Tongue (tissue), 1 donor: Measurements from ENCODE around the gene TAPBP. TPM values are rescaled to one million over a fixed set of nuclear protein-coding genes. Genes with fewer than 3 reads are reported as not detected.

Source experiments
- total RNA-seq: library from RNA; depleted of rRNA; stranded (reverse); fragments of >200 nt; gene quantifications from one replicate; pipeline ENCODE4 v1.2.3, GENCODE V29; 2014

The TAPBP gene
- total RNA-seq, 1 donor from 2014 or later = 48.3 TPM

Other genes with a start within 250 kb of the TAPBP start
- 15.6 TPM for gene HLA-DPA1, start 240.4 kb downstream of the TAPBP start, total RNA-seq
- 9.9 TPM for gene HLA-DPB1, start 238.1 kb downstream of the TAPBP start, total RNA-seq
- 5.7 TPM for gene COL11A2, start 121.6 kb downstream of the TAPBP start, total RNA-seq
- 28.5 TPM for gene RXRB, start 113.4 kb downstream of the TAPBP start, total RNA-seq
- gene SLC39A7, start 113.2 kb downstream of the TAPBP start, total RNA-seq = 70.4 TPM
- gene HSD17B8, start 109.4 kb downstream of the TAPBP start, total RNA-seq = 24.7 TPM
- 22.5 TPM for gene RING1, start 105.6 kb downstream of the TAPBP start, total RNA-seq
- gene VPS52, start 42.2 kb downstream of the TAPBP start, total RNA-seq = 35.7 TPM
- 2,268 TPM for gene RPS18, start 42.0 kb downstream of the TAPBP start, total RNA-seq
- gene B3GALT4, start 37.0 kb downstream of the TAPBP start, total RNA-seq = 4.6 TPM
- gene WDR46, start 24.8 kb downstream of the TAPBP start, total RNA-seq = 52.9 TPM
- gene PFDN6, start 24.5 kb downstream of the TAPBP start, total RNA-seq = 14.9 TPM
- 51.9 TPM for gene RGL2, start 15.1 kb downstream of the TAPBP start, total RNA-seq
- gene ZBTB22, start 3.7 kb upstream of the TAPBP start, total RNA-seq = 15.0 TPM
- 20.6 TPM for gene DAXX, start 8.9 kb upstream of the TAPBP start, total RNA-seq
- gene KIFC1, start 77.7 kb upstream of the TAPBP start, total RNA-seq = 12.2 TPM
- gene PHF1, start 96.9 kb upstream of the TAPBP start, total RNA-seq = 19.5 TPM
- 58.4 TPM for gene CUTA, start 104.0 kb upstream of the TAPBP start, total RNA-seq
- 6.2 TPM for gene SYNGAP1, start 106.0 kb upstream of the TAPBP start, total RNA-seq
- 5.4 TPM for gene ZBTB9, start 140.5 kb upstream of the TAPBP start, total RNA-seq